HepG2 (cell line): ENCODE results near the gene AUTS2. TPM values are rescaled to one million over a fixed set of nuclear protein-coding genes. Genes with fewer than 3 reads are reported as not detected.

Experiments
- ATAC-seq: fragments of 200-7000 bp; cut with Tn5 transposase; 3 replicates; pipeline ENCODE4 v1.9.1; 2020; ENCODE audit warnings: mild to moderate bottlenecking, moderate library complexity
- BruUV-seq: library from RNA; stranded (reverse); fragments of 400-500 nt; replicated peaks from 2 replicates; lab custom pipeline; 2021; lab: Mats Ljungman, UMichigan
- CTCF ChIA-PET: fragments of 300-600 bp; formaldehyde crosslinking; extraction: SDS; loops from one replicate; lab custom pipeline; 2021; ENCODE audit warnings: low total read pairs, inconsistent platforms, low intra/inter-chr PET ratio; lab: Yijun Ruan, JAX
- POLR2A ChIA-PET: fragments of 350-600 bp; sonication (Branson Sonifier 250); formaldehyde crosslinking; loops from one replicate; lab custom pipeline; 2020; ENCODE audit warnings: antibody characterized with exemption, inconsistent platforms; lab: Yijun Ruan, JAX
- DNase-seq: peaks from one replicate; pipeline ENCODE4 v3.0.0-alpha.2; 2015; ENCODE audit warnings: low spot score
- FAIRE-seq: peaks from 3 replicates; lab custom pipeline; 2011; peaks lifted over from hg19 to GRCh38; lab: Jason Lieb, UNC
- H2AFZ ChIP-seq: one replicate; pipeline ENCODE4 v1.6.1; 2011; ENCODE audit warnings: low read length, inconsistent platforms
- H3K27ac ChIP-seq: fragments of 300-600 bp; 3 replicates; pipeline ENCODE4 v1.8.0; 2011; ENCODE audit warnings: mixed run types, mild to moderate bottlenecking, mixed read lengths, low read length, inconsistent platforms; ENCODE audit not compliant: insufficient read depth; ENCODE audit errors: extremely low read length
- H3K27me3 ChIP-seq, 2 experiments: fragments of 200-600 bp in 1 of 2; 2 replicates in 1 of 2; 3 replicates in 1 of 2; pipeline versions ENCODE4 v1.6.0 to v1.8.0; 2011; ENCODE audit warnings: low read length in 2 of 2, mild to moderate bottlenecking in 2 of 2, moderate library complexity in 2 of 2, inconsistent platforms in 1 of 2; ENCODE audit not compliant: insufficient read depth in 2 of 2, control insufficient read depth in 1 of 2
- H3K36me3 ChIP-seq, 2 experiments: fragments of 200-600 bp in 1 of 2; replicated peaks in 1 of 2; 2 replicates in 1 of 2; 3 replicates in 1 of 2; pipeline versions ENCODE4 v1.5.1 to v1.8.0; 2011; ENCODE audit warnings: low read length in 2 of 2, inconsistent platforms in 1 of 2; ENCODE audit not compliant: insufficient read depth in 2 of 2, control insufficient read depth in 1 of 2
- H3K4me1 ChIP-seq: 2 replicates; pipeline ENCODE4 v1.5.1; 2012; ENCODE audit warnings: low read length, inconsistent platforms; ENCODE audit not compliant: insufficient read depth
- H3K4me2 ChIP-seq: 2 replicates; pipeline ENCODE4 v1.6.0; 2011; ENCODE audit warnings: low read depth, low read length, inconsistent platforms
- H3K4me3 ChIP-seq, 3 experiments: fragments of 200-600 bp in 1 of 3; sonication (generic), shearing (Covaris generic) in 1 of 3; replicated peaks in 1 of 3; 2 replicates each; pipeline ENCODE4 v1.5.1; 2011 to 2016; ENCODE audit warnings: low read length in 3 of 3, inconsistent platforms in 2 of 3, low read depth in 2 of 3, mild to moderate bottlenecking in 2 of 3, control low read depth in 1 of 3, mixed read lengths in 1 of 3; ENCODE audit not compliant: insufficient read depth in 1 of 3
- H3K79me2 ChIP-seq: one replicate; pipeline ENCODE4 v1.6.1; 2011; ENCODE audit warnings: low read length, inconsistent platforms; ENCODE audit not compliant: insufficient read depth
- H3K9ac ChIP-seq: 2 replicates; pipeline ENCODE4 v1.6.0; 2011; ENCODE audit warnings: mild to moderate bottlenecking, low read depth, low read length, inconsistent platforms; ENCODE audit not compliant: insufficient read depth
- H3K9me3 ChIP-seq: 2 replicates; pipeline ENCODE4 v1.5.1; 2012; ENCODE audit warnings: mild to moderate bottlenecking, low read length
- H4K20me1 ChIP-seq: 2 replicates; pipeline ENCODE4 v1.6.0; 2011; ENCODE audit warnings: inconsistent platforms, mild to moderate bottlenecking, low read length, moderate library complexity; ENCODE audit not compliant: insufficient read depth
- CCAR2 ChIP-seq: fragments of 200-400 bp; formaldehyde crosslinking; optimal IDR thresholded peaks from 2 replicates; pipeline ENCODE3; 2018; ENCODE audit warnings: low read depth, mild to moderate bottlenecking, low read length, moderate library complexity
- ELF3 ChIP-seq: IDR thresholded peaks from 2 replicates; pipeline ENCODE4 v1.6.1; 2016; ENCODE audit warnings: missing genetic modification reagents, missing compliant biosample characterization
- NBN ChIP-seq: fragments of 450-650 bp; conservative IDR thresholded peaks from 2 replicates; pipeline ENCODE4 v1.6.1; 2017
- NR3C1 ChIP-seq: sonication (generic); formaldehyde crosslinking; IDR thresholded peaks from 2 replicates; pipeline ENCODE4 v1.4.0; 2020; ENCODE audit warnings: missing genetic modification reagents
- RERE ChIP-seq: IDR thresholded peaks from 2 replicates; pipeline ENCODE4 v1.6.1; 2016; ENCODE audit warnings: low read depth, missing genetic modification reagents, missing compliant biosample characterization
- ZNF24 ChIP-seq: fragments of 450-650 bp; IDR thresholded peaks from 2 replicates; pipeline ENCODE4 v1.6.1; 2017; ENCODE audit warnings: antibody characterized with exemption, mild to moderate bottlenecking
- ZNF629 ChIP-seq: sonication (generic); formaldehyde crosslinking; conservative IDR thresholded peaks from 2 replicates; pipeline ENCODE4 v1.5.0; 2020; ENCODE audit warnings: missing genetic modification reagents
- WGBS: methylation state at CpG from one replicate; pipeline ENCODE4 v1.1.6; 2017; ENCODE audit warnings: low lambda C conversion rate; 5-methylcytosine and 5-hydroxymethylcytosine counted together
- in situ Hi-C: cut with HindIII; loops from 2 replicates; pipeline ENCODE4 v1.10.0; 2017; ENCODE audit warnings: low pct_unique_long_range_greater_than_20kb; ENCODE audit not compliant: extremely low pct_ligation_motif_present
- intact Hi-C: fragments of 100-400 bp; cut with micrococcal nuclease; formaldehyde crosslinking; loops from one replicate; pipeline ENCODE4 v1.10.0; 2022; ENCODE audit not compliant: unreplicated experiment
- polyA plus RNA-seq, 8 experiments: library from polyadenylated mRNA; depleted of rRNA in 3 of 8; stranded (reverse) in 7 of 8; unstranded in 1 of 8; fragments of >200 nt; fragmentation: Illumina TruSeq in 4 of 8; extraction: Trizol in 4 of 8; gene quantifications; 2 replicates each; pipeline versions ENCODE4 v1.2.1 to v1.2.3, GENCODE V29; 2011 to 2016; ENCODE audit warnings: low read depth in 4 of 8, missing spikeins in 1 of 8, mixed read lengths in 1 of 8; ENCODE audit not compliant: insufficient read depth in 1 of 8
- total RNA-seq, 5 experiments: library from RNA; depleted of rRNA; stranded (reverse); fragments of >200 nt; fragmentation: Illumina TruSeq; extraction: Trizol; gene quantifications; 2 replicates each; pipeline ENCODE4 v1.2.3, GENCODE V29; 2016; ENCODE audit warnings: low read depth in 1 of 5
- TF ChIP-seq, protein P1 (sequence below): sonication (generic); formaldehyde crosslinking; IDR thresholded peaks from 2 replicates; pipeline ENCODE4 v1.5.0; 2020; ENCODE audit warnings: missing genetic modification reagents
- TF ChIP-seq, protein P2 (sequence below): sonication (generic); formaldehyde crosslinking; conservative IDR thresholded peaks from 2 replicates; pipeline ENCODE4 v1.8.0; 2022; ENCODE audit warnings: mild to moderate bottlenecking, moderate library complexity, missing genetic modification reagents

The AUTS2 gene
- total and polyA plus RNA-seq, 2 of the 13 experiments (the other 11 are each of a cell fraction or from before 2014, with no cell fraction given), result 0.38 TPM; not detected in 1

GRCh38 chr7:70380421-70381015, 782.2 kb downstream of the AUTS2 start:
- CTCF ChIA-PET, result no interaction called here

More at GRCh38 chr7:70380421-70381015, 782.2 kb downstream of the AUTS2 start:
- Histone ChIP-seq H3K27me3 (no peaks in the 10 kb centered on the region), H3K36me3 (no peaks in the 10 kb centered on the region), H3K79me2 (no peaks in the 10 kb centered on the region), H3K9me3 (no peaks in the 10 kb centered on the region), H3K4me1 (no peaks in the 10 kb centered on the region), H3K4me3 (no peak overlapping the region), H2AFZ (no peak overlapping the region), H4K20me1 (no peaks in the 10 kb centered on the region), H3K27ac (no peak overlapping the region), H3K4me2 (no peak overlapping the region), H3K9ac (no peak overlapping the region)
- FAIRE-seq (no peak), DNase-seq (no peak), ATAC-seq (no peak)
- intact Hi-C loops (no loop called here), in situ Hi-C loops (no loop called here)
- POLR2A ChIA-PET, result no interaction called here
- 29% methylated on average over 9 of the region's 9 CpGs for WGBS
- no peak for TF ChIP-seq RERE (CRISPR knock-in tag)
- TF ChIP-seq, protein P1, sequence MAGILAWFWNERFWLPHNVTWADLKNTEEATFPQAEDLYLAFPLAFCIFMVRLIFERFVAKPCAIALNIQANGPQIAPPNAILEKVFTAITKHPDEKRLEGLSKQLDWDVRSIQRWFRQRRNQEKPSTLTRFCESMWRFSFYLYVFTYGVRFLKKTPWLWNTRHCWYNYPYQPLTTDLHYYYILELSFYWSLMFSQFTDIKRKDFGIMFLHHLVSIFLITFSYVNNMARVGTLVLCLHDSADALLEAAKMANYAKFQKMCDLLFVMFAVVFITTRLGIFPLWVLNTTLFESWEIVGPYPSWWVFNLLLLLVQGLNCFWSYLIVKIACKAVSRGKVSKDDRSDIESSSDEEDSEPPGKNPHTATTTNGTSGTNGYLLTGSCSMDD (CRISPR knock-in tag), result no peak
- TF ChIP-seq NR3C1 (CRISPR knock-in tag), result no peak
- TF ChIP-seq ZNF629 (CRISPR knock-in tag), result no peak
- TF ChIP-seq ELF3 (CRISPR knock-in tag), result no peak
- no peak for TF ChIP-seq CCAR2
- no peak for TF ChIP-seq ZNF24
- TF ChIP-seq NBN, result no peak
- TF ChIP-seq, protein P2, sequence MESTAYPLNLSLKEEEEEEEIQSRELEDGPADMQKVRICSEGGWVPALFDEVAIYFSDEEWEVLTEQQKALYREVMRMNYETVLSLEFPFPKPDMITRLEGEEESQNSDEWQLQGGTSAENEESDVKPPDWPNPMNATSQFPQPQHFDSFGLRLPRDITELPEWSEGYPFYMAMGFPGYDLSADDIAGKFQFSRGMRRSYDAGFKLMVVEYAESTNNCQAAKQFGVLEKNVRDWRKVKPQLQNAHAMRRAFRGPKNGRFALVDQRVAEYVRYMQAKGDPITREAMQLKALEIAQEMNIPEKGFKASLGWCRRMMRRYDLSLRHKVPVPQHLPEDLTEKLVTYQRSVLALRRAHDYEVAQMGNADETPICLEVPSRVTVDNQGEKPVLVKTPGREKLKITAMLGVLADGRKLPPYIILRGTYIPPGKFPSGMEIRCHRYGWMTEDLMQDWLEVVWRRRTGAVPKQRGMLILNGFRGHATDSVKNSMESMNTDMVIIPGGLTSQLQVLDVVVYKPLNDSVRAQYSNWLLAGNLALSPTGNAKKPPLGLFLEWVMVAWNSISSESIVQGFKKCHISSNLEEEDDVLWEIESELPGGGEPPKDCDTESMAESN (CRISPR knock-in tag), result no peak
- no TSS peak for BruUV-seq
